GM10266 (cell line): ENCODE results near the gene DCANP1.

ENCODE experiments used
- DNase-seq: peaks from one replicate; pipeline ENCODE4 v3.0.0; 2012; ENCODE audit errors: extremely low spot score
- TF ChIP-seq, protein P1 (sequence below): IDR thresholded peaks from 2 replicates; pipeline ENCODE4 v1.5.1; 2012; ENCODE audit warnings: mild to moderate bottlenecking, low read depth; ENCODE audit not compliant: control insufficient read depth, insufficient read depth; ENCODE audit errors: missing control alignments

DCANP1 gene

GRCh38 chr5:135402031-135402430, 45.1 kb downstream of the DCANP1 start:
- TF ChIP-seq, protein P1, sequence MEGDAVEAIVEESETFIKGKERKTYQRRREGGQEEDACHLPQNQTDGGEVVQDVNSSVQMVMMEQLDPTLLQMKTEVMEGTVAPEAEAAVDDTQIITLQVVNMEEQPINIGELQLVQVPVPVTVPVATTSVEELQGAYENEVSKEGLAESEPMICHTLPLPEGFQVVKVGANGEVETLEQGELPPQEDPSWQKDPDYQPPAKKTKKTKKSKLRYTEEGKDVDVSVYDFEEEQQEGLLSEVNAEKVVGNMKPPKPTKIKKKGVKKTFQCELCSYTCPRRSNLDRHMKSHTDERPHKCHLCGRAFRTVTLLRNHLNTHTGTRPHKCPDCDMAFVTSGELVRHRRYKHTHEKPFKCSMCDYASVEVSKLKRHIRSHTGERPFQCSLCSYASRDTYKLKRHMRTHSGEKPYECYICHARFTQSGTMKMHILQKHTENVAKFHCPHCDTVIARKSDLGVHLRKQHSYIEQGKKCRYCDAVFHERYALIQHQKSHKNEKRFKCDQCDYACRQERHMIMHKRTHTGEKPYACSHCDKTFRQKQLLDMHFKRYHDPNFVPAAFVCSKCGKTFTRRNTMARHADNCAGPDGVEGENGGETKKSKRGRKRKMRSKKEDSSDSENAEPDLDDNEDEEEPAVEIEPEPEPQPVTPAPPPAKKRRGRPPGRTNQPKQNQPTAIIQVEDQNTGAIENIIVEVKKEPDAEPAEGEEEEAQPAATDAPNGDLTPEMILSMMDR: no peak
- no peak for DNase-seq

DNA sequence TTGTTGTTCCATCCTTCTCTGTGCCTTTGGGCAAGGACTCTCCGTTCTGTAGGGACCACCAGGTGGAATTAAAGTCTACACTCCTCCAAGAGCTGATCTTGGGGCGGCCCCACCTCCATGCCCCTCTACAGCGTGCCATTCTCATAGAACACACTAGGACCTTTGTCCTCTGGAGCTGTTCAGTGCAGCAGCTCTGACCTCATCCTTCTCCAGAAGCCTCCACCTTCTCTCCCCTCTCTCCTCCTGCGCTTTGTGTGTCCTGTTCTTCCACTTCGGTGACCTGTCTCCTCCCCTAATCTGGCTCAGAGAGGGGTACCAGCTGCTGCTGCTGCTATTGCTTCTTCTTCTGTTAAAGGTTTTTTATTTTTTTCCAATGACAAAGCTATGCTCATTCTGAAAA, 46.3 kb downstream of the DCANP1 start:
- no peak for DNase-seq
- TF ChIP-seq, protein P1: no peak

- no peak for DNase-seq
- TF ChIP-seq, protein P1: no peak
These were observed 47.2 kb downstream of the DCANP1 start for GRCh38 chr5:135399794-135400542.

DNA sequence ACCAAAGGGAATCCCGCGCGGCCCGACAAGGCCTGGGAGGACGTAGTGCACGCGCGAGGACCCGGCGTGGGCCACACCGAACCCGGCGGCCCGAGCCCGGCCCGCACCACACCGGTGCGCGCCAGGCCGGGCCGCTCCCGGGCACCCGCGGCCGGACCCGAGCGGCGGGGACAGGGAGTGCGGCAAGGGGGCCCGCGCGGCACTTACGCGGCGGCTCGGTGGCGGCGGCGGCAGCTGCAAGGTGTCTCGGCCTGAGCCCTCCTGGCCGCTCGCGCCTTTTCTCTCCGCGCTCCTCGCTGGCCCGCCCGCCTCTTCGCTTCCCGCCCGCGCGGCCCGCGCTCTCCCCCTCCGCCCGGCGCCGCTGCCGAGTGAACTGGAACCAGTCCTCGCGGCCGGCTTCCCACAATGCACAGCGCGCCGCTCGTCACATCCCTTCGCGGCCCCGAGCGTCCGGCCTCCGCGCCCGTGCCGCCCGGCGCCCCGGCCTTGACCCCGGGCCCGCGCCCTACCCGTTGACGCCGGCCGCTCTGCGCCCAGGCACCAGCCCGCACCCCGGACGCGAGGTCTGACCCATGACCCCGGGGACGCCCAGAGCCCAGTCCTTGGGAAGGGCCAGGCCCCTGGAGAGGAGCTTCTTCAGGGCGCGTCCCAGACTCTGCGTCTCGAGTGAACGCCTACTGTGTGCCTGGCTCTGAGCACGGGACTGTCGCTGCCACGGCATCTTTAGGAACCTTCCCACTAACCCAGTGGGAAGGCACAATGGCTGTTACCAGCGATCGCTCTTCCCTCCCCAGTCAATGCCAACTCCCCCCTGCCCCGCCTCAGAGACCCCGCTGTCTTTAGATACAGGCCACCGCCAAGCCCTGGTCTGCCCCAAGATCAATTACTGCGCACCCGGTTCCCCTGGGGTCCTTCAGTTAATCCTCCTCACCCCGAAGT, 48.0 kb downstream of the DCANP1 start, which contains the start of gene MACROH2A1:
Gene MACROH2A1 (minus strand): TSS at position 377 of the 939 bp plus-strand sequence. CDS start 10,138 bp downstream, outside the sequence.
- DNase-seq: peak; percentile 95
- TF ChIP-seq, protein P1: no peak

- DNase-seq: peak; percentile 54
- TF ChIP-seq, protein P1: no peak
These were observed 48.8 kb downstream of the DCANP1 start for GRCh38 chr5:135398160-135398854.

GRCh38 chr5:135397084-135397483, 50.1 kb downstream of the DCANP1 start:
- TF ChIP-seq, protein P1: no peak

More at GRCh38 chr5:135397084-135397483, 50.1 kb downstream of the DCANP1 start:
- no peak for DNase-seq
